BLaER1 (cell line): ENCODE measurements around the gene RABIF.

ENCODE experiments used
- H3K27ac ChIP-seq: shearing (Covaris generic); formaldehyde crosslinking; 2 replicates; pipeline ENCODE4 v1.8.1; 2022
- H3K27me3 ChIP-seq: shearing (Covaris generic); formaldehyde crosslinking; 2 replicates; pipeline ENCODE4 v1.8.1; 2022
- H3K36me3 ChIP-seq: shearing (Covaris generic); formaldehyde crosslinking; 2 replicates; pipeline ENCODE4 v1.8.1; 2022
- H3K4me1 ChIP-seq: shearing (Covaris generic); formaldehyde crosslinking; 2 replicates; pipeline ENCODE4 v1.8.1; 2022
- H3K4me2 ChIP-seq: shearing (Covaris generic); formaldehyde crosslinking; 2 replicates; pipeline ENCODE4 v1.8.1; 2022
- H3K4me3 ChIP-seq: shearing (Covaris generic); formaldehyde crosslinking; 2 replicates; pipeline ENCODE4 v1.8.1; 2022
- H3K9ac ChIP-seq: shearing (Covaris generic); formaldehyde crosslinking; 2 replicates; pipeline ENCODE4 v1.8.1; 2022
- H3K9me3 ChIP-seq: shearing (Covaris generic); formaldehyde crosslinking; 2 replicates; pipeline ENCODE4 v1.8.1; 2022
- H4K20me1 ChIP-seq: shearing (Covaris generic); formaldehyde crosslinking; 2 replicates; pipeline ENCODE4 v1.8.1; 2022
- Cebpa-rat ChIP-seq: shearing (Covaris generic); IDR thresholded peaks from 2 replicates; pipeline ENCODE4 v1.8.1; 2022

RABIF gene

DNA sequence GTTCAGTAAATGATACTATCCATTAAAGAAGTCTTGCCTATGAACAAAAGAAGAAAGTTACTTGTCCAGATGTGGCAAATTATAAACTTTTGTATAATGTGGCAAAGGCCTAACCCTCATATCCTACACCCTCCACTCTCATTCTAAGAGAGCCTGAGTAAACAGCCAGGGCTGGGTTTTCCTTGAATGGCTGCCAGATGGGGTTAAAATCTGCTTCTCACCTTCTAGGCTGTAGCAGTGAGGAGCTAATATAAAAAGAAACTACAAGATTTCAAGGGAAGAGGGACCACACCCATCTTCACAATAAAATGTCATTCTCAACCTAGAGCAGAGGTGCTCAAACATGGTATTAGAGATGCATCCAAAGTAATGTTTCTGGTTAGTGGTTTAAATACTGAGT lies 8.9 kb downstream of the RABIF start:
- no peak overlapping the region for H3K4me3 ChIP-seq
- H3K27me3 ChIP-seq: no peaks in the 10 kb centered on the region
- H3K4me2 ChIP-seq: no peak overlapping the region
- peaks cover 27% of the 10 kb centered on the region for H4K20me1 ChIP-seq
- H3K4me1 ChIP-seq: peaks cover 19% of the 10 kb centered on the region
- no peak for TF ChIP-seq Cebpa-rat
- H3K36me3 ChIP-seq: peaks cover 57% of the 10 kb centered on the region
- no peak overlapping the region for H3K9ac ChIP-seq
- H3K9me3 ChIP-seq: no peaks in the 10 kb centered on the region
- no peak overlapping the region for H3K27ac ChIP-seq

DNA sequence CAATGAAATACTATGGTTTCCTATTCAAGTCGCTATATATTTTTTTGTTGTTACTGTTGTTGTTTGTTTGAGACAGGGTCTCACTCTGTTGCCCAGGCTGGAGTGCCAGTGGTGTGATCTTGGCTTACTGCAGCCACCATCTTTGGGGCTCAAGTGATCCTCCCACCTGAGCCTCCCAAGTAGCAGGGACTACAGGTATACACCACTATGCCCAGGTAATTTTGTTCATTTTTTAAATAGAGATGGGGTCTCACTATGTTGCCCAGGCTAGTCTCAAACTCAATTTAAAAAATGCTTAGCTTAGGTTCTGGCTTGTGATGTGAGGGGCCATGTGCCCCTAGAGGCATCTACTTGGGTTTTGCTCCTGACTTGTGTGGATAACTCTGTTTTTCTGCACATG lies 9.8 kb downstream of the RABIF start:
- peaks cover 52% of the 10 kb centered on the region for H3K36me3 ChIP-seq
- no peak for TF ChIP-seq Cebpa-rat

DNA sequence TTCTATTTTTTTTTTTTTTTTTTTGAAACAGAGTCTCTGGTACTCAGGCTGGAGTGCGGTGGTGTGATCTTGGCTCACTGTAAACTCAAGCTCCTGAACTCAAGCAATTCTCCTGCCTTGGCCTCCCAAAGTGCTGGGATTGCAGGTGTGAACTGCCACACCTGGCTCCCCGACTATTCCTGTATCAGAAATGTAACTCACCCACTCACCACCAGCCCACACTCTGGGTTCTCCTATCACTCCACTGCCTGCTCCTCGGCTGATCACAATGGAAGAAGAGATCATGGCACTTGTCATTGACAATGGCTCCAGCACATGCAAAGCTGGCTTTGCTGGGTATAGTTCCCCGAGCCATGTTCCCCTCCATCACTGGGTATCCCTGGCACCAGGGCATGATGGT lies 15.9 kb downstream of the RABIF start:
- Histone ChIP-seq H3K27ac (no peak overlapping the region), H4K20me1 (no peaks in the 10 kb centered on the region), H3K9ac (no peak overlapping the region), H3K4me2 (no peak overlapping the region), H3K27me3 (no peaks in the 10 kb centered on the region), H3K4me1 (no peaks in the 10 kb centered on the region), H3K4me3 (no peak overlapping the region), H3K36me3 (peaks cover 10% of the 10 kb centered on the region), H3K9me3 (no peaks in the 10 kb centered on the region)
- no peak for TF ChIP-seq Cebpa-rat

More for the DNA sequence above, 9.8 kb downstream of the RABIF start:
- Histone ChIP-seq H3K9ac (no peak overlapping the region), H3K9me3 (no peaks in the 10 kb centered on the region), H3K4me2 (no peak overlapping the region), H3K4me3 (no peak overlapping the region), H4K20me1 (peaks cover 18% of the 10 kb centered on the region), H3K27ac (no peak overlapping the region), H3K27me3 (no peaks in the 10 kb centered on the region), H3K4me1 (peaks cover 19% of the 10 kb centered on the region)

DNA sequence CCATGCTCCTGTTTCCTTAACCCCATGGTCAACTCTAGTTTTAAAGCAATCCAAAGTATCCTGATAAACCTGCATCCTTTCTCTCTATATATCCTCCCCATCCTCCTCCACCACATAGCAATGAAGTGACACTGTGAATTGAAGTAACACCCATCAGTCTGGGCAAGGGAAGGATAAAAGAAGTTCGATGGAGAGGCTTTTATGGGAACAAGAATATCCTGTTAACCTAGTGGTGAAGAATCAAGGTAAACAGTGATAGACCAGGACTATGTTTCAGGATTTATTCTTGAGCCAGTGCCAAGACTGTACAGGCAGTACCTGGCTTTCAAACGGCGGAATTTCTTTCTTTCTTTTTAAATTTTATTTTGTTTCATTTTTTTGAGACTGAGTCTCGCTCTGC lies 17.6 kb downstream of the RABIF start:
- Histone ChIP-seq H3K9me3 (no peaks in the 10 kb centered on the region), H3K27ac (no peak overlapping the region), H3K9ac (no peak overlapping the region), H3K4me3 (no peak overlapping the region), H4K20me1 (no peaks in the 10 kb centered on the region), H3K36me3 (no peaks in the 10 kb centered on the region), H3K27me3 (no peaks in the 10 kb centered on the region), H3K4me1 (no peaks in the 10 kb centered on the region), H3K4me2 (no peak overlapping the region)
- TF ChIP-seq Cebpa-rat: no peak

DNA sequence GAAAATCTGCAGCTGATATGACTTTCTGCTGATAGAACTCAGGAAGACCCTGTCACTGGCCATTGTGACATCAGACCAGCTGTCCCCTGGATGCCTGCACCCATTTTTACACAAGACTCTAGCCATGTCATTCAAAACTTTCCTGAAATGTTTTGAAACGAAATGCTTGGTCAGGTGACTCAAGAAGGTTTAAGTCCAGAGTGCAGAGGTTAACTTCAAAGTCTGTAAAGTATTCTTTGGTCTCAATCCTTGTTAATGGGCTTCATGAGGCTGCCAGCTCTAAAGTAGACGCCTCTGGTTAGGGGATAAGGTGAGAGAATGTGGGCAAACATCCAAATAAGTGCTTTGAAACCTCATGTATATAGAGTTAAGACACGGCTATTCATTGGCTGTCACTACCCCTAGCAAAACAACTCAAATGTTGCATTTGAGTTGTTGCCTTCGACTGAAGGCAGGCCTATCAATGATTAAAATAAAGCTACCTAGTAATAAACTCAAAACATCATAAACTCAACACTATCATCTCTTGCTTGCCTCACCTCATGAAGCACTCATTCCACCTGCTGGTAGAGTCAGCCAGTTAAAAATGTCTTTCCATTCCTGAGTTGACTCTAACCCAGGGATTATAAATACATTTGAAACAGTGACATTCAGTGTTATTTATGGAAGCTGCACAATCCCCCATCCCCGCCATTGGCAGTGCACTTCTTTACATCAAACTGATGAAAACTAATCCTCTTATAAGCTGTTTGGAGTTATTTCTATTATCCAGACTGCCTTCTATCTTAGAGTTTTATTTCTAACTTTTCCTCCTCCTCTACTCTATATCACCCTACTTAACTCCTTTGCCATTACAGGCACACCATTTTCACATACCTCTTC lies 26.0 kb downstream of the RABIF start:
- Histone ChIP-seq H3K27ac (no peak overlapping the region), H3K36me3 (no peaks in the 10 kb centered on the region), H3K9me3 (peaks cover 27% of the 10 kb centered on the region), H3K4me1 (peaks cover 28% of the 10 kb centered on the region), H3K9ac (no peak overlapping the region), H3K4me2 (no peak overlapping the region), H3K4me3 (no peak overlapping the region), H3K27me3 (peaks cover 67% of the 10 kb centered on the region), H4K20me1 (0 out of 2 replicates have a peak, but pooled peaks cover 15% of the 10 kb centered on the region)
- TF ChIP-seq Cebpa-rat: no peak

DNA sequence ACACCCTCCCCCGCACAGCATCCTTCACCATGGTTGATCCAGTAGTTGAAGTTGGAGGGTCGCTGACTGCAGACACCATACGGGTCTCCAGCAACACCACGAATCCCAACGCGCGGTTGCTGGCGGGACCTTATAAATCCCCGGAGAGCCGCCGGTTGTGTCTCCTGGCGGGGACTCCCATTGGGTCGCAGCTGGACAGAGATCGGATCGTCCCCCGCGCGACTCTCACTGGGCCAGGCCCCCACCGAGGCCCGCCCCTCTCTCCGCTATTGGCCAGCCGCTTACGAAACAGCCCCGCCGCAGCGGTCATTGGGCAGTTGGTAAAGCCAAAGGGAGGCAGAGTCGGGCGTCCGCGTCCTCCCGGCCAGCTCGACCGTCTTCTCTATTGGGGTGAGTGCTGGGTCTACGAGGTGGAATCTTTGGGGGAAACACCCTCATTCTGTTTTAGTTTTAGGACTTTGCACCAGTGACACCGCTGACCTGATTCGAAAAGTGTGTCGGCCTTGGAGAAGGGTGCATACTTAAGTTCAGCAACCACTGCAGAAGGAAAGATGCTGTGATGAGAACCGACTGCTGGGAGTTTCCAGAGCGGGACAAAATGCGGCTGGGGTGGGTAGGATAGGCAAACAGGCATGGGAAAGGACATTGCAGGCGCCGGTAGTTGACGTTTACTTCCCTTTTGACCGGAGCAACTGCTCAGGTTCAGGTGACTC lies 27.4 kb downstream of the RABIF start:
- no peak for TF ChIP-seq Cebpa-rat
- peak overlapping the region; percentile 64 for H3K4me3 ChIP-seq
- H3K27me3 ChIP-seq: peaks cover 67% of the 10 kb centered on the region
- no peak overlapping the region for H3K27ac ChIP-seq
- peaks cover 41% of the 10 kb centered on the region for H3K4me1 ChIP-seq
- H3K9me3 ChIP-seq: peaks cover 27% of the 10 kb centered on the region
- H3K4me2 ChIP-seq: peak overlapping the region; percentile 75
- 0 out of 2 replicates have a peak, but pooled peaks cover 15% of the 10 kb centered on the region for H4K20me1 ChIP-seq
- no peaks in the 10 kb centered on the region for H3K36me3 ChIP-seq
- H3K9ac ChIP-seq: no peak overlapping the region

DNA sequence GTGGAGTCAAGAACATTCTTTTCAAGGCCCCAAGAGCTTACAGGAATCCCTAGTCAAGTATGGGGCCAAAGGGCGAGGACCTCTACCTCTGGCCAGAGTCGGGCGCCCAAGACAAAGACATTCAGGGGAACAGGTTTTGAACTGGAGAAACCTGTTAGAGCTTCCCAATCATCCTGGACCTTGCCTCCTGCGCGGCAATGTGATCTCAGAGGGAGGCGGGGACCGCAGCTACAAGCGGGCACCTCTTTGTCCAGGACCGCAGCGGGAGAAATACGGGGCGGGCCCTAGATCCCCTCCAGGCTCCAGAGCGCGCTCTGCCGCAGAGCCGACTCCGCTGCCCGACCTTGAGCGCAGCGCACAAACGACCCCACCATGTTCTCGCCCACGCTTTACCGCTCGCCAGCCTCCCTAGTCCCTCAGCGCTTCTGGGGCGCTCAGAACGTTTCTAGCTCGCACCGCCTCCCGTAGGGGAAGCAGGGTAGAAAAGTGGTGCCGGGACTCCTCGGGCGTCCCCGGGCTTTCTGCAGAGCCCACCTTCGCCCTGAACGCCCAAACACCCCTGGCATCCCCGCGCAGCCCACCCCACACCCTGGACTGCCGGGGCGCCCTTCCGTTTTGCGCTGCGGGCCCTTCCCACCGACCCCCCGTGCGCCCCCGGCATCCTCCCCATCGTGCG lies 28.1 kb downstream of the RABIF start:
- Histone ChIP-seq H3K9me3 (peaks cover 27% of the 10 kb centered on the region), H4K20me1 (0 out of 2 replicates have a peak, but pooled peaks cover 15% of the 10 kb centered on the region), H3K27me3 (peaks cover 67% of the 10 kb centered on the region), H3K36me3 (no peaks in the 10 kb centered on the region), H3K27ac (no peak overlapping the region), H3K4me2 (peak overlapping the region; percentile 75), H3K4me3 (peak overlapping the region; percentile 64), H3K4me1 (peaks cover 41% of the 10 kb centered on the region), H3K9ac (no peak overlapping the region)
- TF ChIP-seq Cebpa-rat: no peak

DNA sequence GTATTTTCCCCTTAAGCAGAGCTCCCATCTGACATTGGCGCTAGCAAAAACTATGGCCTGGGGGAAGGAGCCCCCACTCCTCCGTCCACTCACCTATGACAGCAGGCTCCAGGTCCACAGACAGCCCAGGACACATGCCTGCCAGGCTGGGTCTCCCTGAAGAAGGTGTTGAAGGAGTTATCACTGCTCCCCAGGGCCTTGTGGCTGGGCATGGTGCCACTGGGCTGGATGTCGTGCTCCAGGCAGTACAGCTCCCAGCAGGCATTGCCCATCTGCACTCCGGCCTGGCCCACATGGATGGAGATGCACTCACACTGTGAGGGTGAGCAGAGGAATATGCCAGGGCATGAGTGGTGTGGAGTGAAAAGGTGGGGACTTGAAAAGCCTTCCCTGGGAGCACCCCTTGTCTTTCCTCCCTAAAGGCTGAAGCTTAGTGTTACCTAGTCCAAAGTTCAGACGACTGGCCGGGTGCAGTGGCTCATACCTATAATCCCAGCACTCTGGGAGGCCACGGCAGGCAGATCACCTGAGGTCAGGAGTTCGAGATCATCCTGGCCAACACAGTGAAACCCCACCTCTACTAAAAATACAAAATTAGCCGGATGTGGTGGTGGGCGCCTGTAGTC lies 30.0 kb downstream of the RABIF start:
- peak overlapping the region; percentile 59 for H3K27ac ChIP-seq

DNA sequence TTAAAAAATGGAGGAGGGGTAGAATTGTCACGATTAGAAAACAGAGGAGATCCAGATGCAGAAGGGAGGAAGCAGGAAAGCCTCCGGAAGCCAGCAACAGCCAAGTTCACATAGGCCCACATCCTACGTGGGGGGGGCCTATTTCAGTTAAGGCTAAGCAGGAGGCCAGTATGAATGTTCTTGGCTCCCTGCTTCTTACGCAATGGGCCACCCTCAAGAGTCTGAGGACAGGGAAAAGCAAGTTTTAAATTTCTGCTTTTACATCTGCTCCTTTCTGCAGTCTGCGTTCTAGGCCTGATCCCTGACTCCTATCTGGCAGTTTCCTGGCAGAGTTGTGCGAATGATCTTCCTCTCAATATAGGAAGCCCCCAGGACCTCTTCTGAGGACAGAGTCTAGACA lies 30.6 kb downstream of the RABIF start:
- H3K27me3 ChIP-seq: peaks cover 46% of the 10 kb centered on the region
- peaks cover 51% of the 10 kb centered on the region for H3K4me1 ChIP-seq
- H3K27ac ChIP-seq: peak overlapping the region; percentile 59
- peak overlapping the region; percentile 66 for H3K4me2 ChIP-seq
- no peaks in the 10 kb centered on the region for H3K36me3 ChIP-seq
- H3K4me3 ChIP-seq: peak overlapping the region; percentile 3; the same call in 1 of the 2 replicates
- H3K9ac ChIP-seq: peak overlapping the region; percentile 40; the same call in 1 of the 2 replicates
- 0 out of 2 replicates have a peak, but pooled peaks cover 15% of the 10 kb centered on the region for H4K20me1 ChIP-seq
- H3K9me3 ChIP-seq: peaks cover 27% of the 10 kb centered on the region
- TF ChIP-seq Cebpa-rat: peak; percentile 78

More for the DNA sequence above, 30.0 kb downstream of the RABIF start:
- Histone ChIP-seq H3K36me3 (no peaks in the 10 kb centered on the region), H3K9ac (no peak overlapping the region), H3K4me1 (peaks cover 47% of the 10 kb centered on the region), H3K9me3 (peaks cover 27% of the 10 kb centered on the region), H4K20me1 (0 out of 2 replicates have a peak, but pooled peaks cover 15% of the 10 kb centered on the region), H3K4me3 (0 out of 2 replicates have a peak overlapping the region, but pooled peaks have one; percentile 3), H3K4me2 (peak overlapping the region; percentile 66), H3K27me3 (peaks cover 52% of the 10 kb centered on the region)
- no peak for TF ChIP-seq Cebpa-rat
